ENCODE results near the gene CAMK2N2.

The CAMK2N2 gene

GRCh38 chr3:184239708-184240107, 21.6 kb downstream of the CAMK2N2 start:
- no peak for DNase-seq

- no peak for DNase-seq
Observed at GRCh38 chr3:184239221-184239620, 22.1 kb downstream of the CAMK2N2 start.

- no peak for DNase-seq
Observed at GRCh38 chr3:184238246-184238818, 23.0 kb downstream of the CAMK2N2 start.

- DNase-seq: no peak
Observed at GRCh38 chr3:184237807-184238206, 23.5 kb downstream of the CAMK2N2 start.

GRCh38 chr3:184237211-184237610, 24.1 kb downstream of the CAMK2N2 start:
- DNase-seq: no peak

GRCh38 chr3:184236636-184237035, 24.7 kb downstream of the CAMK2N2 start:
- DNase-seq: no peak

- no peak for DNase-seq
Observed at GRCh38 chr3:184236033-184236410, 25.3 kb downstream of the CAMK2N2 start.

- DNase-seq: no peak
Observed at GRCh38 chr3:184235381-184236032, 25.8 kb downstream of the CAMK2N2 start.

- no peak for DNase-seq
Observed at GRCh38 chr3:184234671-184235380, 26.5 kb downstream of the CAMK2N2 start.

GRCh38 chr3:184234224-184234623, 27.1 kb downstream of the CAMK2N2 start:
- DNase-seq: no peak

- no peak for DNase-seq
Observed at GRCh38 chr3:184233127-184233843, 28.1 kb downstream of the CAMK2N2 start.

- no peak for DNase-seq
Observed at GRCh38 chr3:184231671-184232070, 29.7 kb downstream of the CAMK2N2 start.

- DNase-seq: no peak
Observed at GRCh38 chr3:184230603-184231528, 30.5 kb downstream of the CAMK2N2 start.

GRCh38 chr3:184230081-184230602, 31.2 kb downstream of the CAMK2N2 start:
- no peak for DNase-seq

- peak; percentile 71 for DNase-seq
Observed at GRCh38 chr3:184229394-184230080, 31.8 kb downstream of the CAMK2N2 start, which contains the start of gene VWA5B2. Gene VWA5B2 (plus strand): TSS chr3:184229585. CDS start chr3:184230529, 944 bp downstream.

- DNase-seq: no peak
Observed at GRCh38 chr3:184228376-184229137, 32.8 kb downstream of the CAMK2N2 start.

- no peak for DNase-seq
Observed at GRCh38 chr3:184227481-184227935, 33.8 kb downstream of the CAMK2N2 start.

GRCh38 chr3:184223946-184224345, 37.4 kb downstream of the CAMK2N2 start:
- DNase-seq: no peak

- DNase-seq: no peak
Observed at GRCh38 chr3:184222521-184222920, 38.8 kb downstream of the CAMK2N2 start.

- no peak for DNase-seq
Observed at GRCh38 chr3:184218814-184219213, 42.5 kb downstream of the CAMK2N2 start.

- DNase-seq: no peak
Observed at GRCh38 chr3:184211718-184212117, 49.6 kb downstream of the CAMK2N2 start.
